GM12892 (cell line): Measurements from ENCODE around the gene SPEM3.

ENCODE experiments used
- POLR2A ChIP-seq: IDR thresholded peaks from 2 replicates; pipeline ENCODE4 v1.6.1; 2011; ENCODE audit warnings: low read depth, low read length, control low read depth
- POLR2AphosphoS5 ChIP-seq: IDR thresholded peaks from 2 replicates; pipeline ENCODE4 v1.6.1; 2011; ENCODE audit warnings: low read depth, low read length, control low read depth
- TAF1 ChIP-seq: IDR thresholded peaks from 2 replicates; pipeline ENCODE4 v1.6.1; 2011; ENCODE audit warnings: low read depth, mild to moderate bottlenecking, control low read depth, low read length, borderline replicate concordance

GRCh38 chr17:7379134-7379533, 49.5 kb upstream of the SPEM3 start:
- no peak for TF ChIP-seq POLR2A
- no peak for TF ChIP-seq POLR2AphosphoS5
- no peak for TF ChIP-seq TAF1
